Effector CD8-positive, alpha-beta T cell (primary cell): ENCODE measurements around the gene PEBP1.

Source experiments
- DNase-seq: peaks from one replicate; lab custom pipeline; 2025; lab: John Stamatoyannopoulos, UW

The PEBP1 gene

DNA sequence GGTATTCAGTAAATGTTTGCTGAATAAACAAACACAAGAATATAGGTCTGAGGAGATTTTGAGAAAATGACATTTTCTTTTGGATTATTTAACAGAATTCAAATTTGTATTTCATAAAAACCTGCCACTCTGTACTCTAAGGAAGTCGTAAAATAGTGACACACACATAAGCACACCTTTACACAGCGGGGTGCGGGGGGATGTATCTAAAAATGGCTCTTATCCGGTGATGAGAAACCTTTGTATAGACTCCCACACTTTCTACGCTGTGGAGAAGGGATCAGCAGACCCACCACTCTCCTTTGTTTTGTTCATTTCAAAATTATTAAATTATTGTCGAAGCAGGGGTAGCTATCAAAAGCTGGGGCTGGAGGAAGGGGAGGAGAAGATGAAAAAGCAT is 58.0 kb downstream of the PEBP1 start:
- no peak for DNase-seq
